H9 (cell line): ENCODE results near the gene ZNF654. TPM values are rescaled to one million over a fixed set of nuclear protein-coding genes. Genes with fewer than 3 reads are reported as not detected.

Source experiments
- DNase-seq: peaks from one replicate; pipeline ENCODE4 v3.0.0-alpha.2; 2017
- H2AFZ ChIP-seq: one replicate; pipeline ENCODE4 v1.6.1; 2013; ENCODE audit warnings: mild to moderate bottlenecking, low read length, control low read depth, moderate library complexity
- H2AK5ac ChIP-seq: 2 replicates; pipeline ENCODE4 v1.6.1; 2013; ENCODE audit warnings: low read length, control low read depth, mixed read lengths; ENCODE audit not compliant: insufficient read length
- H2BK120ac ChIP-seq: one replicate; pipeline ENCODE4 v1.6.1; 2013; ENCODE audit warnings: low read depth, mild to moderate bottlenecking, low read length, control low read depth, inconsistent platforms; ENCODE audit not compliant: poor library complexity, severe bottlenecking
- H2BK12ac ChIP-seq: 2 replicates; pipeline ENCODE4 v1.6.1; 2013; ENCODE audit warnings: low read length, control low read depth, mixed read lengths, low read depth; ENCODE audit not compliant: insufficient read length
- H2BK15ac ChIP-seq: 2 replicates; pipeline ENCODE4 v1.6.1; 2013; ENCODE audit warnings: low read depth, low read length, control low read depth
- H2BK20ac ChIP-seq: one replicate; pipeline ENCODE4 v1.6.1; 2013; ENCODE audit warnings: low read depth, mild to moderate bottlenecking, low read length, control low read depth, inconsistent platforms; ENCODE audit not compliant: poor library complexity, severe bottlenecking
- H2BK5ac ChIP-seq: 2 replicates; pipeline ENCODE4 v1.6.1; 2013; ENCODE audit warnings: low read length, control low read depth, mixed read lengths; ENCODE audit not compliant: insufficient read length
- H3K14ac ChIP-seq: 2 replicates; pipeline ENCODE4 v1.6.1; 2013; ENCODE audit warnings: low read length, control low read depth; ENCODE audit not compliant: insufficient read depth
- H3K18ac ChIP-seq: 2 replicates; pipeline ENCODE4 v1.6.1; 2013; ENCODE audit warnings: low read depth, mild to moderate bottlenecking, mixed read lengths, low read length, control low read depth; ENCODE audit not compliant: insufficient read length
- H3K23ac ChIP-seq: 2 replicates; pipeline ENCODE4 v1.6.1; 2013; ENCODE audit warnings: low read length, control low read depth, mixed read lengths, low read depth; ENCODE audit not compliant: insufficient read length
- H3K23me2 ChIP-seq: 2 replicates; pipeline ENCODE4 v1.6.1; 2013; ENCODE audit warnings: low read depth, mild to moderate bottlenecking, mixed read lengths, low read length, control low read depth; ENCODE audit not compliant: insufficient read length, poor library complexity, severe bottlenecking
- H3K27ac ChIP-seq: 2 replicates; pipeline ENCODE4 v1.5.1; 2013; ENCODE audit warnings: low read length, control low read depth, mixed read lengths, low read depth; ENCODE audit not compliant: insufficient read length
- H3K27me3 ChIP-seq: 2 replicates; pipeline ENCODE4 v1.6.1; 2013; ENCODE audit warnings: low read length, control low read depth, inconsistent platforms; ENCODE audit not compliant: insufficient read depth
- H3K4ac ChIP-seq: 2 replicates; pipeline ENCODE4 v1.6.1; 2013; ENCODE audit warnings: low read depth, mild to moderate bottlenecking, control low read depth, inconsistent platforms, low read length, moderate library complexity
- H3K4me1 ChIP-seq: 2 replicates; pipeline ENCODE4 v1.6.1; 2013; ENCODE audit warnings: low read length, control low read depth, inconsistent platforms; ENCODE audit not compliant: insufficient read depth
- H3K4me2 ChIP-seq: 2 replicates; pipeline ENCODE4 v1.6.1; 2013; ENCODE audit warnings: low read length, control low read depth, mixed read lengths; ENCODE audit not compliant: insufficient read length, insufficient read depth
- H3K56ac ChIP-seq: 2 replicates; pipeline ENCODE4 v1.6.1; 2013; ENCODE audit warnings: low read depth, mild to moderate bottlenecking, mixed read lengths, low read length, control low read depth; ENCODE audit not compliant: insufficient read length
- H3K79me1 ChIP-seq: 2 replicates; pipeline ENCODE4 v1.6.1; 2013; ENCODE audit warnings: low read depth, mild to moderate bottlenecking, moderate library complexity, low read length, control low read depth, inconsistent platforms; ENCODE audit not compliant: insufficient read depth, poor library complexity, severe bottlenecking
- H3K79me2 ChIP-seq: 2 replicates; pipeline ENCODE4 v1.6.1; 2013; ENCODE audit warnings: low read length, control low read depth, inconsistent platforms; ENCODE audit not compliant: insufficient read depth
- H3K9ac ChIP-seq: 2 replicates; pipeline ENCODE4 v1.6.1; 2013; ENCODE audit warnings: low read length, control low read depth, mixed read lengths; ENCODE audit not compliant: insufficient read length; ENCODE audit errors: extremely low read depth
- H3K9me3 ChIP-seq: one replicate; pipeline ENCODE4 v1.6.1; 2013; ENCODE audit warnings: low read depth, low read length, inconsistent platforms; ENCODE audit not compliant: control insufficient read depth
- H3T11ph ChIP-seq: one replicate; pipeline ENCODE4 v1.6.1; 2013; ENCODE audit warnings: mild to moderate bottlenecking, low read length, control low read depth, inconsistent platforms
- H4K20me1 ChIP-seq: one replicate; pipeline ENCODE4 v1.6.1; 2013; ENCODE audit not compliant: control insufficient read depth, insufficient read length, insufficient read depth
- H4K5ac ChIP-seq: 2 replicates; pipeline ENCODE4 v1.6.1; 2013; ENCODE audit warnings: low read depth, mild to moderate bottlenecking, mixed read lengths, low read length, control low read depth; ENCODE audit not compliant: insufficient read length
- H4K8ac ChIP-seq: replicated peaks from 2 replicates; pipeline ENCODE4 v1.6.1; 2013; ENCODE audit warnings: low read length, control low read depth, mixed read lengths, low read depth; ENCODE audit not compliant: insufficient read length
- H4K91ac ChIP-seq: 2 replicates; pipeline ENCODE4 v1.6.1; 2013; ENCODE audit warnings: low read depth, mild to moderate bottlenecking, moderate library complexity, mixed read lengths, low read length, control low read depth; ENCODE audit not compliant: insufficient read length
- H3K27ac Mint-ChIP-seq, 3 experiments: 2 replicates in 2 of 3; 3 replicates in 1 of 3; pipeline ENCODE4 v1.8.0; 2020 to 2021; ENCODE audit warnings: mixed read lengths in 3 of 3, mild to moderate bottlenecking in 1 of 3, moderate library complexity in 1 of 3
- H3K27me3 Mint-ChIP-seq: 2 replicates; pipeline ENCODE4 v1.8.0; 2021; ENCODE audit warnings: low read depth, mild to moderate bottlenecking, moderate library complexity, mixed read lengths
- H3K36me3 Mint-ChIP-seq, 3 experiments: 2 replicates in 2 of 3; 3 replicates in 1 of 3; pipeline ENCODE4 v1.8.0; 2020 to 2021; ENCODE audit warnings: low read depth in 3 of 3, mixed read lengths in 3 of 3; ENCODE audit not compliant: insufficient read depth in 1 of 3
- H3K4me1 Mint-ChIP-seq, 2 experiments: 2 replicates each; pipeline ENCODE4 v1.8.0; 2020; ENCODE audit warnings: mixed read lengths in 2 of 2
- H3K4me3 Mint-ChIP-seq, 2 experiments: 2 replicates in 1 of 2; 3 replicates in 1 of 2; pipeline ENCODE4 v1.8.0; 2020 to 2021; ENCODE audit warnings: mild to moderate bottlenecking in 2 of 2, mixed read lengths in 2 of 2, moderate library complexity in 1 of 2
- H3K9me3 Mint-ChIP-seq, 2 experiments: 2 replicates in 1 of 2; 3 replicates in 1 of 2; pipeline ENCODE4 v1.8.0; 2020; ENCODE audit warnings: mild to moderate bottlenecking in 2 of 2, mixed read lengths in 2 of 2, moderate library complexity in 1 of 2
- WGBS: extraction: QIAGEN DNeasy Blood & Tissue Kit; methylation state at CpG from one replicate; pipeline ENCODE4 v1.1.7; 2013; ENCODE audit warnings: missing lambda C conversion rate, low lambda C conversion rate, mixed read lengths; ENCODE audit not compliant: insufficient read length; ENCODE audit errors: extremely low coverage; 5-methylcytosine and 5-hydroxymethylcytosine counted together
- total RNA-seq: library from RNA; stranded (reverse); gene quantifications from 2 replicates; pipeline ENCODE4 v1.2.1, GENCODE V29; 2021
- TF ChIP-seq, protein P1 (sequence below): fragments of 200-600 bp; sonication (generic); conservative IDR thresholded peaks from 3 replicates; pipeline ENCODE4 v1.8.0; 2021; ENCODE audit warnings: antibody characterized with exemption, mild to moderate bottlenecking

Gene ZNF654
- total RNA-seq, 1 experiment from 2014 or later = 8.7 TPM

DNA sequence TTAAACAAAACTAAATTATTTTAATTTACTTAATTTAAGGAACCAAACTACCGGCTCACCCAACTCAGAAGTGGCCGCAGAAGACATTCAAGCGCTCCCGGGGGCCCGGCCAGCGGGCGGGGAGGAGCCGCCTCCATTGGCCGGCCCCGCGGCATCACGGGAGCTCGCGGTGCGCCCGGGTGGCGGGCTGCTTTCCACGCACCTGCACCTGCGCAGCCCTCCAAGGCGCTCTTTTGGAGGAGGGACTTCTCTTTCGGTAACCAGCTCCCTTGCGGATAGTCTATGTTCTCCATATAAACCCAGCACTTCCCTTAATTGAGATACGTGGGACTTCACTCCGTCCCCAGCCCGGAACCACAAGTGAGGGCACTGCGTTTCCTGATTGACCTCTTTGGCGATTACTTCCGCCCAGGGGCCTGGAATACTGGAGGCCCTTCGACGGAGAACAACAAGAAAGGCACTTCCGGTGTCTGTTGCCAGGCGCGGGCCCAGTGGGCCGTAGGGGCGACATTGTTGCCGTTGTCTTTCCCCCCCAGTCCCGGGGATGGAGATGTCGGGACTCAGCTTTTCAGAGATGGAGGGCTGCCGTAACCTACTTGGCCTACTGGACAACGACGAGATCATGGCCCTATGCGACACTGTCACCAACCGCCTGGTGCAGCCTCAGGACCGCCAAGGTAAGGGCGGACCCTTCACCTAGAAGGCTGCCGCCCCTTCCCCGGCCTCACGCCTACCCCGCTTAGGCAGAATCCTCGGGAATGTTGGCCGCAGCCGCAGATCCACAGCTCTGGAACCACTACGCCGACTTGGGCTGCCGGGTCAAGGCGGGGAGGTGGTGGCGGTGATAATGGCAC is 90.7 kb downstream of the ZNF654 start, which contains the start of gene C3orf38:
C3orf38 (plus strand) TSS at position 451 of the 854 bp plus-strand sequence; CDS start at position 545, 94 bp downstream.
- DNase-seq = peak; percentile 90
- no peaks in the 10 kb centered on the region; a peak in 1 of 5 replicates for H3K9me3 Mint-ChIP-seq
- H3K27ac Mint-ChIP-seq = peak within 1 kb of the TSS; percentile 99
- Histone ChIP-seq H4K5ac (peak within 1 kb of the TSS; percentile 84), H2BK15ac (no peak within 1 kb of the TSS), H2BK20ac (no peak within 1 kb of the TSS), H3K4ac (no peak within 1 kb of the TSS), H2AK5ac (no peak within 1 kb of the TSS), H3K56ac (no peak within 1 kb of the TSS), H2BK12ac (no peak within 1 kb of the TSS), H2BK5ac (no peak within 1 kb of the TSS), H3K18ac (peak within 1 kb of the TSS; percentile 92), H2BK120ac (no peak within 1 kb of the TSS), H3K23ac (no peak within 1 kb of the TSS), H4K8ac (no peak within 1 kb of the TSS), H3K14ac (peak within 1 kb of the TSS; percentile 97; the same call in 1 of the 2 replicates), H3K23me2 (no peaks in the 10 kb centered on the region), H3T11ph (no peak within 1 kb of the TSS), H4K91ac (no peak within 1 kb of the TSS), H3K27ac (peak within 1 kb of the TSS; percentile 65), H3K9me3 (no peaks in the 10 kb centered on the region), H3K4me2 (peak within 1 kb of the TSS; percentile 70), H3K79me1 (no peaks in the 10 kb centered on the region), H3K27me3 (no peaks in the 10 kb centered on the region), H3K9ac (peak within 1 kb of the TSS; percentile 95), H2AFZ (peak within 1 kb of the TSS; percentile 53), H3K4me1 (no peaks in the 10 kb centered on the region), H3K79me2 (peaks cover 17% of the 10 kb centered on the region; the same call in 1 of the 2 replicates), H4K20me1 (no peaks in the 10 kb centered on the region)
- H3K4me1 Mint-ChIP-seq = peaks cover 18 to 23% of the 10 kb centered on the region in 2 experiments
- TF ChIP-seq, protein P1, sequence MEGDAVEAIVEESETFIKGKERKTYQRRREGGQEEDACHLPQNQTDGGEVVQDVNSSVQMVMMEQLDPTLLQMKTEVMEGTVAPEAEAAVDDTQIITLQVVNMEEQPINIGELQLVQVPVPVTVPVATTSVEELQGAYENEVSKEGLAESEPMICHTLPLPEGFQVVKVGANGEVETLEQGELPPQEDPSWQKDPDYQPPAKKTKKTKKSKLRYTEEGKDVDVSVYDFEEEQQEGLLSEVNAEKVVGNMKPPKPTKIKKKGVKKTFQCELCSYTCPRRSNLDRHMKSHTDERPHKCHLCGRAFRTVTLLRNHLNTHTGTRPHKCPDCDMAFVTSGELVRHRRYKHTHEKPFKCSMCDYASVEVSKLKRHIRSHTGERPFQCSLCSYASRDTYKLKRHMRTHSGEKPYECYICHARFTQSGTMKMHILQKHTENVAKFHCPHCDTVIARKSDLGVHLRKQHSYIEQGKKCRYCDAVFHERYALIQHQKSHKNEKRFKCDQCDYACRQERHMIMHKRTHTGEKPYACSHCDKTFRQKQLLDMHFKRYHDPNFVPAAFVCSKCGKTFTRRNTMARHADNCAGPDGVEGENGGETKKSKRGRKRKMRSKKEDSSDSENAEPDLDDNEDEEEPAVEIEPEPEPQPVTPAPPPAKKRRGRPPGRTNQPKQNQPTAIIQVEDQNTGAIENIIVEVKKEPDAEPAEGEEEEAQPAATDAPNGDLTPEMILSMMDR = no peak
- H3K36me3 Mint-ChIP-seq = peaks cover 4 to 20% (median 16%) of the 10 kb centered on the region in 3 experiments; a peak in 6 of 7 replicates
- H3K4me3 Mint-ChIP-seq = peak within 1 kb of the TSS; percentile 95 to 96
- no CpG with 5 or more reads among the region's 57 CpGs for WGBS
- H3K27me3 Mint-ChIP-seq = no peaks in the 10 kb centered on the region; the same call in 1 of the 2 replicates
